LNCAP (cell line): Measurements from ENCODE around the gene LRRC43.

ENCODE experiments used
- CTCF ChIP-seq: fragments of 450-650 bp; IDR thresholded peaks from 2 replicates; pipeline ENCODE4 v1.5.1; 2017; ENCODE audit warnings: mild to moderate bottlenecking

Gene LRRC43

GRCh38 chr12:122200541-122201175 lies 17.7 kb downstream of the LRRC43 start:
- TF ChIP-seq CTCF: no peak

GRCh38 chr12:122201381-122201780 lies 18.5 kb downstream of the LRRC43 start:
- no peak for TF ChIP-seq CTCF

GRCh38 chr12:122202017-122202416 lies 19.1 kb downstream of the LRRC43 start:
- TF ChIP-seq CTCF: no peak

- no peak for TF ChIP-seq CTCF
Observed at GRCh38 chr12:122203301-122204166, 20.6 kb downstream of the LRRC43 start, which contains the start of gene B3GNT4. Gene B3GNT4 (plus strand): TSS chr12:122203709. CDS start chr12:122204619, 910 bp downstream.

DNA sequence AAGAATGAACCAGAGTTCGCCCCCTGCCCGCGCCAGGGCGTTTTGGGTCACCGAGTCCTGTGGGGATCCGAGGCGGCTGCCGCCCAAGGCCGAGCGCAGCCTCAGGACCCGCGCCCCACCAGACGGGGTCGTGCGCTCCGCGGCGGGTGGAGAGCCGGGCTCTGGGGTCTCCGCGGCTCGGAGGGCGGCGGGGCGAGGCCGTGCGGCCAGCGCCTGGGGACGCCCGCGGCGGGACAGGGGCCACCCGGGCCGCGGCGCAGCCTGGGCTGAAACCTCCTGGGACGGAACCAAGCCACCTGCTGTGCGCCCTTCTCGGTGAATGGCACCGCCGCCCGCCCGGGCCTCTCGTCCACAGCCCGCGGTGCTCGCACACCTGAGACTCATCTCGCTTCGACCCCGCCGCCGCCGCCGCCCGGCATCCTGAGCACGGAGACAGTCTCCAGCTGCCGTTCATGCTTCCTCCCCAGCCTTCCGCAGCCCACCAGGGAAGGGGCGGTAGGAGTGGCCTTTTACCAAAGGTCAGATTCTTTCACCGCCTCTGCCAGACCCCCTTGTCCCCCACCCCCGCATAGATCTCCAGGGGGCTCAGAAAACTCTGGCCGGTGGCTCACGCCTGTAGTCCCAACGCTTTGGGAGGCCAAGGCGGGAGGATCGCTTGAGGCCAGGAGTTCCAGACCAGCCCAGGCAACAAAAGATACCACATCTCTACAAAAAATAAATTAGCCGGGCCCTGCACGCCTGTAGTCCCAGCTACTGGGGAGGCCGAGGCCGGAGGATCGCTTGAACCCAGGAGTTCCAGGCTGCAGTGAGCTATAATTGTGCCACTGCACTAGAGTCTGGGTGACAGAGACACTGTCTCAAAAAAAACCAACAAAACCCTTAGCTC lies 21.5 kb downstream of the LRRC43 start:
- TF ChIP-seq CTCF: no peak

GRCh38 chr12:122205053-122205925 lies 22.4 kb downstream of the LRRC43 start:
- no peak for TF ChIP-seq CTCF
